HG03460 (cell line): ENCODE data around the gene PRDM16.

Source experiments
- ATAC-seq: cut with Tn5 transposase; IDR thresholded peaks from one replicate; pipeline ENCODE4 v1.9.1; 2021; ENCODE audit not compliant: unreplicated experiment

Gene PRDM16

DNA sequence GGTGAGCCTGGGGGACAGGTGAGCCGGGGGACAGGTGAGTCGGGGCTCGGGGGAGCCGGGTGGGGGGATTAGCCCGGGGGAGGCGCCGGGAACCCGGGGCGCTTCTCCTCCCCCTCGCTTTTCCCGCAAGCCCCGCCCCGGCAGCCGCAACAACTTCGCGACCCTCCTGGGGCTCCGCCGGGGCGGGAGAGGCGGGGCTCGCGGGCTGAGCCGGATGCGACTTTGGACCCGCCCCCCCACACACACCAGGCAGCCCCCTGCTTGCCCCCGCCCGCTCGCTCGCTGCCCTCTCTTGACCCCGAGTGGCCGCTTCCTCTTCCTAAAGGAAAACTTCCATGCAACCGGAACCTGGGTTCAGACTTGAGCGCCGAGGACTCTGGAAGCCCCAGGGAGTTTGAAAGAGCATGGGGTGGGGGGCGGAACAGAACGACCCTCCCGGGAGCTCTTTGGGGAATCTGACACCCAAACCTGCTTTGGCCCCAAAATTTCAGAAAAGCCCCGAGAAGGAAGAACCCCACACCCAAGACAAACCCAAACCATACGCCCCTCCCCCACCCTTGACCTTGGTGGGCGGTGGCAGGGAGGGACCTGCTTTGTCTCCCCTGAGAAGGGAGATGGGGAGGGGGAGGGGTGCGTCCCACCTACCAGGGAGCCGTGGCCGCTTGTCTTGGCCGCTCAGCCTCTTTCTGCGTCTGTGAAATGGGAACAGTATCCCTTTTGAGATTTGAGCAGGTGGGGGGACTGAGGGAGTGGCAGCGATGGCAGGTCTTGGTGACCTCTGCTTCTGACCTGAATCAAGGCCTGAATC, 386.0 kb downstream of the PRDM16 start:
- no peak for ATAC-seq

DNA sequence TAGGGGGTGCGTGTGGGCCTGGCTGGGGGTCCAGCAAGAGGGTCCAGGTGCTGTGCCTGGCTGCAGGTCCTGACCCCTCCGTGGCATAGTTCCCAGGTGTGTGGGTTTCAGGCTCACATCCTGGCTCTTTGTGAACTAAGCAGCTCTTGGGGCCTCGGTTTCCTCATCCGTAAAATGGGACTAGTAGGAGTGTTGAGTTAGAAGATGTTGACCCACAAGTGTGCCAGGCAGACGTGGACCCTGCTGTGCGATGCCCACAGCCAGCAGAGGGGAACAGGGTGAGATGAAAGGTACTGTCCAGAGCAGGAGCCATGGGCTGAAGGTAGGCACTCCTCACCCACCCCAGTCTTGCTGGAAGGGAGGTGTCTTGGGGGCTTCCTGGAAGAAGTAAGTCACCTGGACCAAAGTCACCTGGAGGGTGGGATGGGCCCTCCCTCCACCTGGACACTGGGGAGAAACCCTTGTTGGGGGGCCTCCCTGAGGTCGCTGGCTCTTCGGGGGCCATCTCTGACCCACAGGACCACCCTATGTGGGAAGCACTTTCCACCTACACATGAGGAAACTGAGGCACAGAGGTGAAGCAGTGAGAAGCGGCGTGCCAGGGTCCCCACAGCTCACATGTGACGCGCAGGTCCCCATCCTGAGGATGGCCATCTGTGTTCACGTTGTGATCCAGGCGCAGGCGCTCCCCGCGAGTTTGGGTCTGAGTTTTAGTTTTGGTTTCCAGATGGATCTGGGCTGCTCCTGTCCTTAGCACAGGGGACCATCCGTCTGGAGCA, 386.9 kb downstream of the PRDM16 start:
- ATAC-seq: no peak

DNA sequence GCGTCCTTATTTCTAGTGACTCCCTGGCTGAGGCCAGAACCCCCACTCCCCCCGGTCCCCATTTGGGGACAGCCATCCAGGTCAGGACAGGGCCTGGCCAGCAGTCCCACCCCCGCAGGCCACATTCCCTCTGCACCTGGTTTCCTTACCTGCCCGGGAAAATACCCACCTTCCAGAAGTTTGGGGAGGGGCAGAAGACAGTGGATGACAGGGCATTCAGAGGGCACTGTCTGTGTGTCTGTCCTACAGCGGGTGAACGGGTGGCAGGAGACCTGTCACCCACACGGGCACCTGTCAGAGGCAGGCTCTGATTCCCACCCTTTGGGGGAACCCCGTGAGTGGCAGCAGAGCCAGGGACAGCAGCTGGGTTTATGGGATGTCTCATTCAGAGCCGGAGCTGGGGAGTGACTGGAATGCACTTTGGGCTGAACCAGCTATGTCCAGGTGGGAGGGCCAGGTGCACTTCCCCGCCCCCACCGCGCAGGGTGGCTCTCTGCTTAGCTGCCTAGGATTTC, 387.5 kb downstream of the PRDM16 start:
- no peak for ATAC-seq

DNA sequence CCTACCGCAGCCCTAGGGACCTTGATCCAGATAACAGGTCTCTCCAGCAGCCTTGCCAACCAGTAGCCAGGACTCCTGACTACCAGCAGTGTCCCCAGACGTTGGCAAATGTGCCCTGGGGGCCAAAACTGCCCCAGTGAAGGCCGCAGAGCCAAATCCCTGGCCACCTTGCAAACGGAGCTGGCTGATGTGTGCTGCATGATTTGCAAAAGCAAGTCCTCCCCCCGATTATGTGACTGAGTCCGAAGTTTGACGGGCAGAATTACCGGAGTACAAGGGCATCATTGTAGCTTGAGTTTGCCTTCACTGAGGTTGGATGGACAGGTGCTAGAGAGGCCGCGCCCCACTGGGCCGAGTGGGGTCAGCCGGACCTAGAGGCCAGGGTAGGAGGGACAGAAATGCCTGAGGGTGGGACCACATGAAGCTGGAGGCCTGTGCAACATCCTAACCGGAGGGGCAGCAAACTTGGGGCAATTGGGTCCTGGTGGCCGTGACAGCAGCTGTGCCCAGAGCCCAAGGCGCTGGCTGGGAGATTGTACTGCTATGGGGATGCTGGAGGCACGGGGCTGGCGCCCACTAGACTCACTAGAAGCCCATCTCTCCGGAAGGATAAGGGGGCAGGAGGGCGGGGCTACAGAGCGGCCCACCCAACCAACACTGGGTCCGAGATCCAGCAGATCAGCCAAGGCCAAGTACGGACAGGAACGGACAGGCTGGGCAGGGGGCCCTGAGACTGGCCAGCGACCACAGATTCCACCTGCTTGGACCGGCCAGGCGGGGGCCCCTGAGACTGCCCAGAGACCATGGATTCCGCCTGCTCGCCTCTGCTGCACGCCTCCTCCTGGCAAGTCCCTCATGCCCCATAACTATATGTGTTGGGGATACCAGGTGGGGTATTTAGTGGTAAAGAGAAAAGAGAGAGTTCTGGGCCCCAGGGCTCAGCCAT, 388.2 kb downstream of the PRDM16 start:
- no peak for ATAC-seq

DNA sequence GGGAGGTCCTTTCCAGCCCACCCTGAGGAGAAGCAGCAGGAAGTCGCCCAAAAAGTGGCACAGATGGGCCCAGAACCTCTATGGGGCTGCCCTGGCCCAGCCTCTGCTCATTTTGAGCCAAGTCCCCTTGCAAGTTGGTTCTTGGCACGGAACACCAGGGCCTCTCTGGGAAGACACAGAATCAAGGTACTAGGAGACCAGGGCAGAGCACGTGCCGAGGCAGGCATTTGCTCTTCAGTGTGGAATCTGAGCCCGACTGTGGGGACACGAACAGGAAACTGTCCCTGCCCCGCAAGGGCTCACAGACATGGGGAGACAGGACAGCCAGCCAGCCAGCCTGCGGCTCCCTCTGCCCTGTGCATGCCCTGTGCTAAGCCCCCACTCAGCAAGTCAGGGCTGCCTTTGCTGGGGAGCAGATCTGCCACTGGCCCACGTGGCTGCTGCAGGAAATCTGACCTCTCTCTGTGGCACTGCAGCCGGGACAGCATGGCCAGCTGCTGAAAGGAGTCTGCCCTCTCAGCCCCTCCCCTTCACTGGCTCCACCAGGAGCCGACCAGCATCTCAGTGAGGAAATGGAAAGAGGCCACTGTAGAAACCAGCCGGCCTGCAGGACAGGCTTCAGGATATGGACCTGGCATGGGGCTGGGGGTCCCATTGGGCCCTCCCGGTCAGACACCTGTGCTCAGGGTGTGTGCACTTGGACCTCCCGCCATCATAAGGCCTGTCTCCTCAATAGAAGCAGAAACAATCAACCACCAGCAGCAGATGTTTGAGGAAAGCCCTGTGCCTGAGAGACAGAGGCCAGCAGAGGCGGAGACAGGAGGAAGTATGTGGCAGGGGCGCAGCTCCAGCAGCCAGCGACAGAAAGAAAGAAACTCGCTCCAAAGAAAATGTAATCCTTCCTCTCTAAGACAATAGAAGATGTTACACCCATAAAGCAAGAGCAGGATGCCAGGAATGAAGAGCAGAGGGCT, 389.2 kb downstream of the PRDM16 start:
- ATAC-seq: no peak

DNA sequence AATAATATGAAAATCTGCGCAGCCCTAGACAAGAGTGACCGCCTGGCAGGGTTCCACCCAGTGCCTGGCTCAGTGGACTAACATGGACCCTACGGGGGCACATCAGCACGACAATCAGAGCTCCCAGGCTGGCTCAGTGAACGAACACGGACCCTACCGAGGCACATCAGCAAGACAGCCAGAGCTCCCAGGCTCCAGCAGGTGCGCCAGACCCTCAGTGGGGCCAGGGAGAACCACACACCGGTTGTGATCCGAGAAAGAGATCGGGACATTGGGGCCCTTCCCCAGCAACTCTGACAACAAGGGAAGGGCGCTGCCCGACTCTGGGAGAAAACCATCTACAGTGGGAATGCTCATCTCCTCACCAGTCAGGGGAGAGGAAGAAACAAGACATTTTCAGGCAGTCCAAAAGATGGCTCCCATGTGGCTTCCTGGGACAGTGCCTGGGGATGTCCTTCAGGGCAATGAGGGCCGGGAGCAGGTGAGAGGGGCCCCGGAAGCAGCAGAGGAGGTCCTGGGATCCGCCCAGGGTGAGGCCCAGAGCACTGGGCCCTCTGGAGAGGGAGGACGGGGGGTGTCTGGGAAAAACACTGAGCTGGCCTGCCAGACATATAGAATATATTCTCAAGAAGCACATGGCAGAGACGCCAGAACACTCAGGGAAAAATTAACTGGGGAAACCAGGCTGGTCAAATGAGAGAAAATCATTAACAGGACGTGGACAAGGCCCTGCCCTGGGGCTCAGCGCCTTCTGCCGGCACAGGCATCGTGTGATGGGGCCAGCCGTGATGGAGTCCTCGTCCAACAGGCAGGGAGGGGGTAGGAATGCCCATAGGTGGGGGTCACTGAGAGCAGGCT, 390.3 kb downstream of the PRDM16 start:
- no peak for ATAC-seq

DNA sequence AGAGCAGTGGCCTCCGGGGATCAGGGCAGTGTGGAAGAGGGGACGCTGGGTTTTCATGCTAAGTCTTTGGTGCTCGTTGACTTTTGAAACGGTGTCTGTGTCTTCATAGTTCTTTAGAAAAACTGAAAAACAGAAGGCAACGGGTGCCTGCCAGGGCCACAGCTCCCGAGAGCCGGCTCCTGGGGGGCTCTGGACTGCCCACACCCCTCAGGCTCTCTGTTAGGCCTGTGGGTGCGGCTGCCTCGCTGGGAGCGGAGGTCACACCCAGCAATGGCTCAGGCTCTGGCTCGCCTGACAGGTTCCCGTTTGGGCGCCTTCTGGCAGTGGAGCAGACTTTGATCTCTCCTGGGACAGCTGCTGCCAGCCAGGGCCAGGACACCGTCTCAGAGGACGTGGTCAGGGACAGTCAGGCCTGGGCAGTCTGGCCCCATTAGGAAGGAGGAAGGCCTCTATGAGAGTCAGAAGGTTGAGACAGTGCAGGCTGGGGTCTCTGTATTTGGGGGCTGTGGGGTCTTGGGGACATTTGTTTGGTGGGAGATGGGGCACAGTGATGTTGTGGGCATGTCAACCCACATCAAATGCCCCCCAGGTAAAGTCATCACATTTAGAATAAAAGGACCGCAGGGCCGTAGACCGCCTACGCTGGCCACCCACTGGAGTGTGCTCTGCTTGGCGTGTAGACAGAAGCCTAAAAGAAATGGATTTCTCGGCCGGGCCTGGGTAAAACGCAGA, 391.1 kb downstream of the PRDM16 start:
- no peak for ATAC-seq

DNA sequence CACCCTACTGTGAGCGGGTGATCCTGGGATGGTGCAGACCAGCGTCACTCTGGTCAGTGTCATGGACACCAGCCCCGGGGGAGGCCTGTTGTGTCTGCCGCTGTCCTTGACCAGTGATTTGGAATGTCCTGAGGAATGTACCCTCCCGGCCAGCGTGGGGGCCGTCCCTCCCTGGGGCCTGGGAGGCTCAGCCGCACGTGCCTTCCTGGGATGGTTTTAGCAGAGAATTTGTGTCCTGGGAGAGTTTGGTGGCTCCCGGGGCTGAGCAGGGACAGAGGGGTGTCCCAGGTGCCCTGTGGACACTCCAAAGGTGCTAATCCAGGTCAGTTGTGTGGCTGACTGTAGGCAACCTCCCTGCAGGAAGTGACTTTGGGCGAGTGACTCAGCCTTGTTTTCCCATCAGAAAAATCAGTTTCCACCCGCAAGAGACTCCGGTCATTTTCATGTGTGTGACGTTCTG, 391.7 kb downstream of the PRDM16 start:
- ATAC-seq: no peak

DNA sequence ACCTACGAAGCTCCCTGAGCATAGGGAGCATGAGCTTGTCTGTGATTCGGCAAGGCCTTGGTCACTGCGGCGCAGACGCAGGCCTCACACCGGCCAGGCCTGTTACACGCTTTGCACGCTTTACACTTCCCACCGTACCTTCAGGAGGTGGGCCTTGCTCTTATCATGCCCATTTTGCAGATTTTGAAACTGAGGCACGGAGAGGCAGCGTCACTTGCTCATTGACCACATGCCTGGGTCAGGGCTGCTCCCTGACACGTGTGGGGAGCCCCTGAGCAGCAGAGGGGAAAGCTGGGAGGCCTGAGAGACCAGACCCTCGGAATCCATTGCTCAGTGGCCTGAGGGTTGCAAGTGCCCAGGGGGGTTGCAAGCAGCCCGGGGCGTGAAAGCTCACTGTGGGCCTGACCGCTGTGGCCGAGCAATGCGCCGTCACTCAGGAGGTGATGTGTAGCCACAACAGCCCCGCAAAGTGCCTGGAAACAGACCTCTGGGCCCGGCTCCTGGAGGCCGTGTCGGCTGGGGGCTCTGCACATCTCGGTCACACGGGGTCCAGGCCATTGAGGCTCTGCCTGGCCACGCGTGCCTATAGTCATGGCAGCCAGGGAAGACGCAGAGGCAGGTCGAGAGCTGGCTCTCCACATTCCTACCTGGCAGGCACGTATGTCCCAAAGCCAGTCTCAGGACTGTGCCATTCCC, 392.4 kb downstream of the PRDM16 start:
- ATAC-seq: no peak

DNA sequence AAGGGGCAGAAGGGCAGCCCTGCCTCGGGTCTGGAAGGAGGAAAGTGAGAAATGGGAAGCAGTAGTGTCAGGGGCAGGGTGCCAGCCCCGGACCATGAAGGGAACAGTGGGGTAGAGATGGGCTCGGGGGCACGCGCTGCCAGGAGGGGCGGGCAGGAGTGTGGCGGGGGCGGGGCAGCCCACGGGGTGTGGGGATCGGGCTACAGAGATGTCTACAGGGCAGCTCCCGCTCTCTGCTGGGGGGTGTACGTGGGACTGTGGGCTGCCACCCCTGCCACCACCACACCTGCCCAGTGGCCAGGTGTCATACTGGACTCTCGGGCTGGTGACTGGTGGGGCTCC, 392.9 kb downstream of the PRDM16 start:
- ATAC-seq: no peak

DNA sequence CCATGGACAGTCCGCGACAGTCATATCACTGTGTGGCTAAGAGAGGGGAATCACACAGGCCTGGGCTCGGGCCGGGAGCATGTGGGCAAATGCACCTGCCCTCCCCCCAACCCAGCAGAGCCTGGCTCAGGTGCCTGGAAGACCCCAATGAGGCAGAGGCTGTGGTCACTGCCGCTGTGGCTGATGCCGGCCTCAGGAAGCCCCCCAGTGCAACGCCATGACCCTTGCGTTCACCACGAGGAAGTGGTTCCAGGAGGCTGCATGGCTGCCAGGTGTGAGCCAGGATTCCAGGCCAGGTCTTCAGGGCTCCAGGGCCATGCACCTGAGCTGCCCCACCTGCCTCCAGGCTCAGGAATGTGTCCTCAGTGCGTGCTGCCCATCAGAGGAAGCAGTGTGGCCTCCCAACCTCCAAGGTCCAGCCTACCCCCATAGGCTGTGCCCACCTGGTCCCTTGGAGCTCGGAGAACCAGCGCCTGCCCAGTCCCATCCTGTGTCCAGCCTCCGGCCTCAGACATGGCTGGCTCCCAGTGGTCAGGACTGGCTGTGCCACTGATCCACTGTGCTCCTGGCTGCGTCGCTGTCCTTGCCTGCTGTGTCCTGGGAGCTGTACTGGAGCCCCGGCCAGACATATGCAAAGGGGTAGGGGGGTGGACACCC, 393.5 kb downstream of the PRDM16 start:
- no peak for ATAC-seq

DNA sequence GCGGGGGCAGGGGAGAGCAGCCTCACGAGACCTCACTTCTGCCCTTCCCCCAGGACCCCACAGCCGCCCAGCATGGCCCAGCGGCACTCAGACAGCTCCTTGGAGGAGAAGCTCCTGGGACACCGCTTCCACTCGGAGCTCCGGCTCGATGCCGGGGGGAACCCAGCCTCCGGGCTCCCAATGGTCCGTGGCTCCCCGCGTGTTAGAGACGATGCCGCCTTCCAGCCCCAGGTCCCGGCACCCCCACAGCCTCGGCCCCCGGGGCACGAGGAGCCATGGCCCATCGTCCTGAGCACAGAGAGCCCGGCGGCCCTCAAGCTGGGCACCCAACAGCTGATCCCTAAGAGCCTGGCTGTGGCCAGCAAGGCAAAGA, 394.0 kb downstream of the PRDM16 start:
- ATAC-seq: no peak

DNA sequence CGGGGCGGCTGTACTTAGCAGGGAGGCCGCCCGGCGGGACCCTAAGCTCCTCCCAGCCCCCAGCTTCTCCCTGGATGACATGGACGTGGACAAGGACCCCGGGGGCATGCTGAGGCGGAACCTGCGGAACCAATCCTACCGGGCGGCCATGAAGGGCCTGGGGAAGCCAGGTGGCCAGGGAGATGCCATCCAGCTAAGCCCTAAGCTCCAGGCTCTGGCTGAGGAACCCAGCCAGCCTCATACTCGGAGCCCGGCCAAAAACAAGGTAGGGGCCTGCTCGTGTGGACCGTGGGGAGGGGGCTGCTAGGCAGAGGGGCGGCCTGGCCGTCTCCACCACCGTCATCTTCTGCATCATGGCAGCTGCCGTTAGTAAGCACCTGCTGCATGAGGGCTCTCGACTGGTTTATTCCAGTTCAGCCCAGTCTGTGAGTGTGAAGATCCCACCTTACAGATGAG, 394.4 kb downstream of the PRDM16 start:
- ATAC-seq: no peak

DNA sequence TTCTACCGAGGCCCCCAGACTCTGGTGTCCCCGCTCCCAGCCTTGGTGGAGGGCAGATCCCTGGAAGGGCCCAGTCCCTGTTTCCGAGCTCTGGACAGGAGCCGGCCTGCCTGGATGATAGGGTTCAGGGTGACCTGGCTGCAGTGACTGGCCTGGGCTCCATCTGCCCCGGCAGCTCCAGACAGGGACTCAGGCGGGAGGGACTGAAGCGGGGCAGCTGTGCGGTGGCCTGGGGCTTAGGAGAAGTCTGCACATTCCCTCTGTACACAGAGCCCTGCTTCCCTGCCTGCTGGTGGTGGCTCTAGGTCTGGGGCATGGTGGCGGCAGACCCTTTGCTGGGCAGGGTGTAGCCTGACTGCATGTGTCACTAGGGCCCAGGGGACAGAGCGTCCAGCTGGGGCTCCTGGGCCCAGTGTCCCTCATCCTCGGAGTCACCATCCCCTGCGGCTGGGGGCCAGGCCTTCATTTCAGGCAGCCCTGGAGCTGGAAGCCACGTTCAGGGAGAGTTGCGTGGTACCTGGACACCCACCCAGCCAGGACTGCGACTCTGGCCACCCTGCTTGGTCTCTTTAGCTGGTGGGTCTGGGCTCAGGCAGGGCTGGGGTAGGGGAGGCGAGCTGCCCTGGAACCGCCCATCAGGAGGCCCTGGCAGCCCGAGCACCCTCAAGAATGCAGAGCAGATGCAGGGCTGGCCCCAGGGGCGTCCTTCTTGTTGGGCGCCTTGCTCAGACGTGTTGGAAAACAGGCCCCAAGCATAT, 395.1 kb downstream of the PRDM16 start:
- ATAC-seq: no peak

DNA sequence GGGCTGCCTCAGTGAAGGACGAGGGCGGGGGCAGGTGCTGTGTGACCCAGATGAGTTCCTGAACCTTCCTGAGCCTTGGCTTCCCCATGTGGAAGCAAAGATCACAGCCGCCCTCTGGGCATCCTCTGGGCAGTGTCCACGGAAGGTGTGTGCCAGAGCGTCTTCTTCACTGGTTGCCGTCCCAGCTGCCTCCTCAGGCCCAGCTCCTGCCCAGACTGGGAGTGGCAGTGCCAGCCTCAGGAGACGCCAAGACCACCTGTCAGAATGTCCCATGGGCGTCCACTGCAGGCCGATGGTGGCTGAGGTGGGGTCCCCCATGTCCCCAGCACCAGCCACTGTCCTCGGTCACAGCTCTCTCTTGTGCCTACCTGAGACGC, 395.6 kb downstream of the PRDM16 start:
- ATAC-seq: no peak

DNA sequence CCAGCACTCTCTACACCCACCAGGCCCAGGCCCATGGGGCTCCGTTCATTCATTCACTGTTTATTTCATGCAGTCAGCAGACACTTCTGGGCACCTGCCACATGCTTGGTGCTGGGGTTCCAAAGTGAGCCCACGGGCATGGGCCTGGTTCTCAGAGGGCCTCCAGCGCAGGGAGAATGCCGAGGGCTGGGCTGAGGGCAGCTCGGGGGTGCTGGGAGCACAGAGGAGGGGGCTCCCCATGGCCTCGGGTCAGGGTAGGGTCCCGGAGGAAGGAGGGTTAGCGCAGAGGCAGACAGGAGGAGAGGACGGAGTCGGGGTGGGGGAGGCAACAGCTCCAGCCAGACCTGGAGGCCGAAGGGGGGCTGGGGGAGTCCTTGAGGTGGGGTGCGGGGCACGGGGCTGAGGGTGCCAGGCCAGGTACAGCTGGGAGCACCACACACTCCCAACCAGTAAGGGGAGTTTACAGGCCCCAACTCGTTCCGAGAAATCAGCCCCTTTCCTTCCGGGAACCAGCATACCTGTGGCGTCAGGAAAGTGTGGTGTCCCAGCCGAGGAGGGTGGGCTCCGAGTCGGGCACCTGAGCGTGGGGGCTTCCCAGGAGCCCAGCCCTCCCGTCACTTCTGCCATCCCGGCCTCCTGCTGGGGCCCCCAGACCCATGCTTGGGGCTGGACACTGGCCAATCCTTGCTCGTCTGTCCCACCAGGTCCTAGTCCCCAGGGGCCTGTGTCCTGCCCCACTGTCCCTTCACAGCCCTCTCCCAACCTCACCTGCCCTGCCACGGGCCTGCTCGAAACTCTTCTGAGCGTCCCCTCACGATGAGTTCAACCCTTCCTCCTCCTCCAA, 396.3 kb downstream of the PRDM16 start:
- no peak for ATAC-seq
